ENCODE data around the gene SMYD3. TPM values are rescaled to one million over a fixed set of nuclear protein-coding genes. Genes with fewer than 3 reads are reported as not detected.
"Not testable (repeated sequence)": the region's sequence is repeated elsewhere in the genome, so short reads cannot be mapped to it uniquely, and the experiment has no call there.

Gene SMYD3
- total RNA-seq, 1 donor = 31.2 TPM

GRCh38 chr1:246052603-246053002, 454.5 kb downstream of the SMYD3 start:
- no peak for DNase-seq (ENCODE audit: low read depth in 2 of 3, low spot score in 2 of 3)

DNA sequence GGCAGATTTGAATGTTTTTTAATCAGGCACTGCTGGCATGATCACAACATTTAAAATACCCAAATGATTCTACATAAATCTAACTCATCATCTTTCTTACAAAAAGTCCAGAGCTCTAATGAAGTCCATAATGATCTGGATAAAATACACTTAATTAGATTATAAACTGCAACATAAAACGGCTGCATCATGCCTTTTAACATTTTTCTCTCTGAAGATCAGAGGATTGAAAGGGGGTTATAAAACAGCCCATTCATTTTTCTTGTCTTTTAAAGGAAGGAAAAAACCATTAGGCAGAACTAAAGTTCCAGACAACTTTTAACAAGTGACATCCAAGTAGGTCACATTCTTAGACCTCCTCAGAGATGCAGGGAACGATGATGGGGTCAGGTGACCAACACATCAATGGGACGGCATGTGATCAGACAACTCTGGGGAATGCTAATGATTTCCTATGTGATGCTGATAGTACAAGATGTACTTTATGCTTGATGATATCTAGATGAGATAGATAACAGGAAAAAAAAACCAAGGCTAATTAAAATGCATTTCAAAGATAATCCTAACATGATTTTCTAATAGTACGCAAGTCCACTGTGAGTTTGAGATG, 455.1 kb downstream of the SMYD3 start:
- no peak for DNase-seq (ENCODE audit: low read depth in 2 of 3, low spot score in 2 of 3)

DNA sequence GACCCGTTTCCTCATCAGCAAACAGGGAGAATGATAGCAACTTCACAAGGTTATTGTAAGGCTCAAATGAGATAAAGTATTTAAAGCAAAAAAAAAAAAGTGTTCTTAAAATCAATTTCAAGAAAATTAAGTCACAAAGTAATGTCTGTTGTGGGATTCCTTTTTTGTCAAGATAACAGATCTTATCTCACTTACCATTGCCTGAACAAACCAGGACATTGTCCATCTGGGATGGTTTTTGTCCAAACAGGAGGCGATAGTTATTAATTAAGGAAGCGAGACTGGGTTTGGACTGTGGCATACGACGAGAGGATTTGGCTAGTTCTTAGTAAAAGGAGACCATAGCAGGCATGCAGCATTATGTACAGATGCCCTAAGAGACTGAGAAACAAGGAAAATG, 458.4 kb downstream of the SMYD3 start:
- no peak for DNase-seq (ENCODE audit: low read depth in 2 of 3, low spot score in 2 of 3)

DNA sequence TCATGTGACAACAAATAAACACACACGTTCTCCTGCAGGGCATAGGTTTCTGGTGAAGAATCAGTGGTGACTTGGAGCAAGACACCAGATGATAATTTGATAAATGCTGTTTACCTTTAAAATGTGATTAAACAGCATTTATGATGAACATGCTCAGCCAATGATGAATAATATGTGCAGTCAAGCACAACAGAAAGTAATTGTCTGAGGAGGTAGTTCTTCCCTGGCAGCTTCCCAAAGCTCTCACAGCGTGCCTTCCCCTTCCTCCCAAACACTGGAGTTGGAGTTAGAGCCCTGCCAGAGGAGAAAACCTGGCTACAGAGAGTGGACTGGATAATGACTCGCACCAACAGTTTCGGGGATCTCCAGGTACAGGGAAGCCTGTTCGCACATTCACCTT, 463.5 kb downstream of the SMYD3 start:
- no peak for DNase-seq (ENCODE audit: low read depth in 2 of 3, low spot score in 2 of 3)

DNA sequence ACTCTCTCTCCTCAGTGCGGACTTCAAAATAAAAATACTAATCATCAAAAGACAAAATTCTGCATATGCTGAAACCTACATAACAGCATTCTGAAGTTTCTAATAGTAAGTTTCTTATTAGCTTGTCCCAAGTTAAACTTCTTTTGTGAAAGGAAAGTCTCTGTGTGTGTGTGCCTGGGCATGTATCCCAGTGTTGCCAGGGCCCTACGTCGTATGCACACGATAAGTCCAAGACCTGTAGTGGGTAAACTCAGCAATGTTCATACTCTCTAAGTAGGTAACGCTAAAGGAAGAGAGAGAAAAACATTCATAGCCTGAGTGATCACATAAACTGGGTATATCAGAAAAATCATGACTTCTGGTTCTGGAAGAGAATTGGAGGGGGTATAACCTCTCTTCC, 465.7 kb downstream of the SMYD3 start:
- no peak for DNase-seq (ENCODE audit: low read depth in 2 of 3, low spot score in 2 of 3)

DNA sequence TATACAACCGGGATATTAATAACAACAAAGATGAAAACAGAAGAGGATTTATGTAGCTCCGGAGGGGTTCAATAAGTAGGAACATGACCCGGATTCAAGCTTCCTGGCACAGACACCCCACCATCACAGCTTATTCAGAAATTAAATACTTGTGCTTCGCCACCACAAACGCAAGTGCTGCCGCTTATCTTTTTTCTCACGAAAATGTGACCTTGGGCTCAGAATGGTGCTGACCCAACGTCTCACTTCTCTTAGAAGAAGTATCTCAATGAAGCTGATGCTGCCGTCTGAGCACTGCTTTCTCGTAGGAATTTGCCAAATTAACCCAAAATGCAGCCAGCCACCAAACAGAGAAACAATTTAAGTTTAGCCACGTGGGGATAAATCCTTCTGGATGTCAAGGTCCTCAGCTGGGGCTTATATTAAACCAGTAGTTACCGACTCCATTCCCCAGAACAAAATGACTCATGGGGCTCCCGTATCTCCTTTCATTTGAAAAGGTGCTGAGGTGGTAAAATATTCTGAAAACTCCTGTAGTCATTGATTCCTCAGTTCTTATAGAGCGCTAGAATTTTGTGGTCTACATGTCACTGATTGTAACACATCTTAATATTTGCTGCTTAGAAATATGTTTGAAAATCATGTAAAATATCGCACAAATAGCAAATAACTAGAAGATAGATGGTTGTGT, 466.7 kb downstream of the SMYD3 start:
- DNase-seq (ENCODE audit: low read depth in 2 of 3, low spot score in 2 of 3) = no peak

DNA sequence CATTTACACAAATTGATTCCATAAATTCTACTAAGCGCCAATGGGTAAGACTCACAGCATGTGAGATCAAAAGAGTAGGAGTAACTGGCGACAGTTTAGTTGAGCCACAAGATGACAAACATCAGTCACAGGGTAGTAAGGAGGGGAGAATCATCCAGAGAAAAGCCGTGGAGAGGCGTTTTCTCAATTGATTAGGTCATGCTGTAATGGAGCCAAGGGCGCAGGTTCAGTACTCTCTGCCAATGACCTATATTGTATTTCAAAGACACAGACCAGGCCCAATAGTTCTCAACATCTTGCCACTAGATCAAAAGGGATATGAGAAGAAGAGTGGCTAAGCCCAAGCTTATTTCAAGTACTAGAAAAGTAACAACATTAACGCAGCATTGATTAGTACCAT, 467.5 kb downstream of the SMYD3 start:
- no peak for DNase-seq (ENCODE audit: low read depth in 2 of 3, low spot score in 2 of 3)

DNA sequence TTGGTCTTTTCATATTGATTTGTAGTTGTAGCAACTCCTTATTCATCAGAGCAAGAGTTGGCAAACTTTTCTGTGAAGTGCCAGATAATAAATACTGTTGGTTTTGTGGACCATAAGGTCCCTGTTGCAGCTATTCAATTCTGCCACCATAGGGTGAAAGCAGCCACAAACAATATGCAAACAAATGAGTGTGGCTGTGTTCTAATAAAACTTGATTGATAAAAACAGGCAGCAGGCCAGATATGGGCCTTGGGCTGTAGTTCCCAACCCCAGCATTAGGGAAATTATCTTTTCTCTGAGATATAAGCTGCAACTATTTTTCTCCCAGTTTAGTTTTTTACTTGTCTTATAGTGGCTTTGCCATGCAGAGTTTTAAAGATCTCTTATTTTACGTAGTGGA, 469.2 kb downstream of the SMYD3 start:
- peak in 1 of 3 donors; percentile 38 for DNase-seq (ENCODE audit: low read depth in 2 of 3, low spot score in 2 of 3)

- DNase-seq (ENCODE audit: low read depth in 2 of 3, low spot score in 2 of 3) = no peak
Observed at GRCh38 chr1:246036175-246036574, 470.9 kb downstream of the SMYD3 start.

DNA sequence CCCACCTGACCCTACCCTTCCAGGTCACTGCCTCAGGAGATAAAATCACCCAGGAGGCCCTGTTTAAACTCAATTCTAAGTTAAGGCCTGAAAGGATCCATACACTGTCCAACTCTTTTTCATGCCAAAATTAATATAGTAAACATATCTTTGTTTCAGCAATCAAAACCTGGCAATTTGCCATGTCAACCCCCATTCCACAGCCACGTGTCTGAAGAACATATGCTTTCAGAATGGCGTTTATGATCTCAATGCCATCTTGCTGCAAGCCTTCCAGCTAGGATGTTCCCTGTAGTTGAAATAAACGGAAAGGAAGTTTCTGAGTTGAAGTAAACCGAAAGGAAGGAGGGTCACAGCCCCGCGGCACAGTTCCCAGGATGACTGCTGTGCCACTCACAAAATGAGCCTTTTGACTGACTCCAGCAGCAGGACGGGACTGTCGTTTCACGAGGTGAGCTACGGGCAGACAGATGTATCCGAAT, 472.0 kb downstream of the SMYD3 start:
- no peak for DNase-seq (ENCODE audit: low read depth in 2 of 3, low spot score in 2 of 3)

GRCh38 chr1:246034630-246035029, 472.4 kb downstream of the SMYD3 start:
- DNase-seq (ENCODE audit: low read depth in 2 of 3, low spot score in 2 of 3) = no peak

- no peak for DNase-seq (ENCODE audit: low read depth in 2 of 3, low spot score in 2 of 3)
Observed at GRCh38 chr1:246032984-246033383, 474.1 kb downstream of the SMYD3 start.

DNA sequence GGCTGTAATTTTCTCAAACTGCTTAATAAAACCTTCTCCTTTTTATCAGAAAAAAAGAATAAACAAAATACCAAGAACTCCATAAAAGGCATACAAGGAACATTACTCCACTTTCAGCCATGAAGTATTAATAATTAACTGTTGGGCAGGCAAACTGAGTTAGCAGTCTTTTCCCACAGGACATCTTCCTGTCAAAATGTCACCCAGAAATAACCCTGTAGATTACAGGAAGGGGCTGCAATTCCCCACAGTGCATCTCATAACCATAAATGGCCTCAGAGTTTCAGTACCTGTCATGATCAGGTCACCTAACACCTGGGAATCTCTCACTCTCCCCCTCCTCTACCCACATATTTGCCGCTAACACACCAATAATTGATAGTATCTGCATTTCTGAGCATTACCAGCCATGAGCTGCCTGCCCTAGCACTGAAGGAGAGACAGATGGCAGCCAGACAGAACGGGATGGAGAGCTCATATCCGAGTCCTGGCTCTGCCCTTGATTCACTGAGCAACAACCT, 475.0 kb downstream of the SMYD3 start:
- DNase-seq (ENCODE audit: low read depth in 2 of 3, low spot score in 2 of 3) = no peak

DNA sequence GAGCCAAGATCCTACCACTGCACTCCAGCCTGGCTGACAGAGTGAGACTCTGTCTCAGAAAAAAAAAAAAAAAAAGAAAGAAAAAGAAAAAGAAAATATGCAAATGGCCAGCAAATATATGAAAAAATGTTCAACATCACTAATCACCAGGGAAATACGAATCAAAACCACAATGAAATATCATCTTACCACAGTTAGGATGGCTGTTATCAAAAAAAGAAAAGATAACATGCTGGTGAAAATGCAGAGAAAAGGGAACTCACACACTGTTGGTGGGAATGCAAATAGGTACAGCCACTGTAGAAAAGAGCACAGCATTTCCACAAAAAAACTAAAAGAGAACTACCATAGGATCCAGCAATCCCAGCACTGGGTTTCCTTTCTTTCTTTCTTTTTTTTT, 477.5 kb downstream of the SMYD3 start:
- peak in 1 of 3 donors; percentile 39 for DNase-seq (ENCODE audit: low read depth in 2 of 3, low spot score in 2 of 3)

GRCh38 chr1:246024118-246024517, 483.0 kb downstream of the SMYD3 start:
- not testable (repeated sequence) for DNase-seq (ENCODE audit: low read depth in 2 of 3, low spot score in 2 of 3)

GRCh38 chr1:246020211-246020954, 486.7 kb downstream of the SMYD3 start:
- no peak for DNase-seq (ENCODE audit: low read depth in 2 of 3, low spot score in 2 of 3)

GRCh38 chr1:246018146-246018545, 488.9 kb downstream of the SMYD3 start:
- no peak for DNase-seq (ENCODE audit: low read depth in 2 of 3, low spot score in 2 of 3)

GRCh38 chr1:246012341-246012740, 494.7 kb downstream of the SMYD3 start:
- peak in 2 of 3 donors; percentile 40 to 76 for DNase-seq (ENCODE audit: low read depth in 2 of 3, low spot score in 2 of 3)

- no peak for DNase-seq (ENCODE audit: low read depth in 2 of 3, low spot score in 2 of 3)
Observed at GRCh38 chr1:246010386-246010785, 496.7 kb downstream of the SMYD3 start.

DNA sequence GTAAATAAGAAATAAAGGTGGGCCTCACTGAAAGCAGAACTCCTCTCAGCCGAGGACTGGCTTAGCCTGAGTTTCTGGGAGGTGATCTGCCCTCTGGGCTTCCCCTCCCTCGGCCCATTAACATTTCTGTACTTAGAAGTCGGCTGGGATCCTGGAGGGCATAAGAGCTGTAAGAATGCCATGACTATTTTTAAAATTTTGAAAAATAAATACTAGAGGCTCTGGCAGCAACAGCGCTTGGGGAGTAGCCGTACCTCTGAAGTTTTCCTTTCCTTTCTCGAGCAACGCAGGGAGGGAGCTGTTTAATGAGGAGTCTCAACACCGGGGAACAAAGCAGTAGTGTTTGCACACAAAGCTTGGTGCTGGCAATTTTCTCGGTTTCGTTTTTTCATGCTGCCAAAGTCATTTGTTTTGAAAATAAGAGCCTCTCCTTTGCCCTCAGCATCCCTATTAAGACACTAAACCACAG, 498.7 kb downstream of the SMYD3 start:
- DNase-seq (ENCODE audit: low read depth in 2 of 3, low spot score in 2 of 3) = no peak

DNA sequence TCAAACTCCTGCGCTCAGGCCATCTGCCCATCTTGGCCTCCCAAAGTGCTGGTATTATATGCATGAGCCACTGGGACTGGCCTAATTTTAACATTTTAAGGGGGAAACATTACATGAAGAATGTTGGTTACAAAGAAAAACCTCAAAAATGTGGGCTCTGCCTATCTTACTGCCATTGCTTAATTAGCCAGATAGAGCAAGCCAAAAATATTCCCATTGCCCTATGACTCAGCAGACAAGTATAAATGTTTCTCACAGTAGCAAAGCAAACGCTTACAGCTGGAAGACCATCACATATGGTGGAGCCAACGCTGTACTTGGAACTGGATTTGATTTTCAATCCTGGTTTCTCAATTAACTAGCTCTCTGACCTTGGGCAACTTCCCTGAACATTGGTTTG, 502.0 kb downstream of the SMYD3 start:
- DNase-seq (ENCODE audit: low read depth in 2 of 3, low spot score in 2 of 3) = no peak
